Body of pancreas (tissue), 4 donors: ENCODE results near the gene PLOD2.
A peak's percentile ranks its signal among the peaks of the same experiment; 100 is the strongest.

Experiments
- POLR2A ChIP-seq, 3 donors: fragments of 450-650 bp; IDR thresholded peaks; one replicate each; pipeline ENCODE4 v1.6.1; 2016; ENCODE audit warnings: antibody characterized with exemption in 3 of 3, mild to moderate bottlenecking in 2 of 3
- TF ChIP-seq, protein P1 (sequence below), 7 experiments: fragments of 450-650 bp in 4 of 7; fragments of 200-600 bp in 3 of 7; sonication (generic) in 3 of 7; IDR thresholded peaks; one replicate each; pipeline ENCODE4 v1.5.1; 2016 to 2019; ENCODE audit warnings: antibody characterized with exemption in 7 of 7

DNA sequence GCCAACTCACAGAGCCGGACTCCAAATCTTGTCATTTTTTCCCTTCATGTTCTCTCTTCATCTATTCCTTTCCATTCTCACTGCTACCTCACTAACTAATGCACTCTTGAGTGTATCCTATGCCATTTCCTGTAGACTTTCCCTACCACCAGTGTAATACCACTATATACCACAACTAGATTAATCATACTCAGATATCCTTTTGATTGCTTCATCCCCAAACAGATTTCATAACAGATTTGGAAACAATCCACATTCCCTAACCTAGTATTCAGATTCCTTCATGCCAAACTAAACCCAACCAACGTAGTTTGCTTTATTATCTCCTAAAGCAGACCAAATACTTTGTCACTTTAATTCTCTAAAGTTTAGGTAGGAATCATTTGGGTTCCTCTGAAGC is 2.6 kb upstream of the PLOD2 start:
- TF ChIP-seq POLR2A (IDR thresholded peaks at IDR 0.05) = no peak
- TF ChIP-seq, protein P1, sequence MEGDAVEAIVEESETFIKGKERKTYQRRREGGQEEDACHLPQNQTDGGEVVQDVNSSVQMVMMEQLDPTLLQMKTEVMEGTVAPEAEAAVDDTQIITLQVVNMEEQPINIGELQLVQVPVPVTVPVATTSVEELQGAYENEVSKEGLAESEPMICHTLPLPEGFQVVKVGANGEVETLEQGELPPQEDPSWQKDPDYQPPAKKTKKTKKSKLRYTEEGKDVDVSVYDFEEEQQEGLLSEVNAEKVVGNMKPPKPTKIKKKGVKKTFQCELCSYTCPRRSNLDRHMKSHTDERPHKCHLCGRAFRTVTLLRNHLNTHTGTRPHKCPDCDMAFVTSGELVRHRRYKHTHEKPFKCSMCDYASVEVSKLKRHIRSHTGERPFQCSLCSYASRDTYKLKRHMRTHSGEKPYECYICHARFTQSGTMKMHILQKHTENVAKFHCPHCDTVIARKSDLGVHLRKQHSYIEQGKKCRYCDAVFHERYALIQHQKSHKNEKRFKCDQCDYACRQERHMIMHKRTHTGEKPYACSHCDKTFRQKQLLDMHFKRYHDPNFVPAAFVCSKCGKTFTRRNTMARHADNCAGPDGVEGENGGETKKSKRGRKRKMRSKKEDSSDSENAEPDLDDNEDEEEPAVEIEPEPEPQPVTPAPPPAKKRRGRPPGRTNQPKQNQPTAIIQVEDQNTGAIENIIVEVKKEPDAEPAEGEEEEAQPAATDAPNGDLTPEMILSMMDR (IDR thresholded peaks at IDR 0.05) = peak in 5 of 7 experiments; percentile 15 to 53 (median 36)
